ENCODE measurements around the gene CA12. TPM values are rescaled to one million over a fixed set of nuclear protein-coding genes. Genes with fewer than 3 reads are reported as not detected.

Gene CA12
- total and polyA plus RNA-seq, 2 of the 8 experiments (the other 6 are each of a cell fraction or from before 2014, with no cell fraction given), result 4.7 to 4.9 TPM

DNA sequence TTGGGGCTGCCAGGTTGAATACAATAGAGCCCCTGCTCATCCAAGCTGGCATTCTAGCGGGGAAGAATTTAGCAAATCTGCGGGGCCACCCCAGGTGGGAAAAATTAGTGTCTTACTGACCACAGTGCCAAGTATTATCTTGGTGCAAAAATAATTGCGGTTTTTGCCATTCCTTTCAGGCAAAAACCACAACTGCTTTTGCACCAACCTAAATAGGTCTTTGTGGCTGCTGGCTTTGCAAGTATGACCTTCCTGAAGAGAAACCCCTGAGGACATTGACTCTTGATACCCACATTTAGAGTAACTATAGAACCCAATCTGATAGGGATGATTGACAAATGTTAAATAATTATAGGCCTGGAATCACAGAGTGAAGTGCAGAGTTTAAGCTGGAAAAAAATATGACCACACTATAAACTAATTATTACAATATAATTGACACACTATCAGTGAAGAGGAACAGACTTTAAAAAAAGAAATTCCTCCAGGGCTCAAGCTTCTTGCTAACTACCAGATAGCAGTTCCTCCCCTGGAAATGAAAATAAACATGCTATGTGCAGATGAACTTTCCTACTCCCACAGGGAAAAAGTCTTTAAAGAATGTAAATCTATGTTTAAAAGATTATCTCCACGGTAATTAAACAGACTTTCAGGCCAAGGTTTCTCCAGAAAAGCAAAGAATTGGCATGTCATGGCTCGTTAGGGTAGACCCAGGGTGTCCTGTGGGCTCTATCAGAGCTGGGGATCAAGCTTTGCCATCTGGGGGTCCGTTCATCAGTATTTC lies 34.4 kb downstream of the CA12 start:
- Histone ChIP-seq H2BK120ac (replicated peaks; ENCODE audit: low read depth, low read length) (no peak overlapping the region), H2BK15ac (ENCODE audit: low read length) (no peak overlapping the region), H3K9ac (replicated peaks in 1 of 4; ENCODE audit: extremely low read depth in 1 of 4, low read depth in 3 of 4, low read length in 3 of 4) (no peak overlapping the region), H3K23me2 (ENCODE audit: low read depth, low read length) (no peaks in the 10 kb centered on the region), H3K36me3 (ENCODE audit: control insufficient read depth in 2 of 4, insufficient read depth in 4 of 4, low read length in 3 of 4) (no peaks in the 10 kb centered on the region), H3K9me3 (ENCODE audit: insufficient read depth in 2 of 2, low read depth in 1 of 2, low read length in 1 of 2) (no peaks in the 10 kb centered on the region), H3K79me1 (ENCODE audit: low read depth, low read length) (no peaks in the 10 kb centered on the region), H3K23ac (ENCODE audit: insufficient read length) (no peak overlapping the region), H3K14ac (ENCODE audit: insufficient read length) (no peak overlapping the region), H4K91ac (replicated peaks; ENCODE audit: insufficient read length, low read length) (no peak overlapping the region), H3K79me2 (ENCODE audit: control insufficient read depth in 1 of 2, insufficient read depth in 2 of 2, low read length in 2 of 2) (no peaks in the 10 kb centered on the region), H3K4me1 (replicated peaks in 1 of 4; ENCODE audit: control insufficient read depth in 3 of 4, insufficient read depth in 4 of 4, low read length in 3 of 4) (no peaks in the 10 kb centered on the region), H3K27ac (ENCODE audit: low read depth, low read length) (no peak overlapping the region), H2BK5ac (ENCODE audit: low read depth, low read length) (no peak overlapping the region), H4K8ac (ENCODE audit: extremely low read depth, insufficient read depth, low read length) (no peak overlapping the region), H3K4me3 (ENCODE audit: extremely low read depth in 1 of 4, insufficient read depth in 2 of 4, low read depth in 3 of 4, low read length in 4 of 4) (no peak overlapping the region), H3K4ac (replicated peaks; ENCODE audit: insufficient read length, low read depth, low read length) (no peak overlapping the region), H4K20me1 (replicated peaks in 1 of 2; ENCODE audit: control insufficient read depth in 1 of 2, insufficient read depth in 2 of 2, low read length in 2 of 2) (no peaks in the 10 kb centered on the region), H3K18ac (ENCODE audit: extremely low read depth, low read length) (no peak overlapping the region), H3K56ac (replicated peaks; ENCODE audit: insufficient read length, low read depth, low read length) (no peak overlapping the region), H2BK12ac (ENCODE audit: low read depth, low read length) (no peak overlapping the region), H3K4me2 (ENCODE audit: insufficient read depth in 1 of 2, low read depth in 2 of 2, low read length in 2 of 2) (no peak overlapping the region), H4K5ac (ENCODE audit: insufficient read length, low read depth, low read length) (no peak overlapping the region), H2AK5ac (ENCODE audit: low read depth, low read length) (no peak overlapping the region), H2BK20ac (ENCODE audit: low read length) (no peak overlapping the region), H2AFZ (ENCODE audit: low read length) (no peak overlapping the region), H3K27me3 (replicated peaks in 1 of 4; ENCODE audit: control insufficient read depth in 3 of 4, extremely low read depth in 1 of 4, insufficient read depth in 3 of 4, low read length in 3 of 4) (no peaks in the 10 kb centered on the region)
- 92% methylated on average over 6 of the region's 6 CpGs; no CpG with 5 or more reads in 1 of the 2 experiments for WGBS, 2 experiments (ENCODE audit: extremely low coverage in 1 of 2, insufficient coverage in 1 of 2, insufficient read length in 1 of 2, insufficient replicate concordance in 2 of 2, low coverage in 1 of 2, low lambda C conversion rate in 2 of 2, missing lambda C conversion rate in 1 of 2)
- ChIA-PET CTCF (ENCODE audit: partially characterized antibody) (interaction anchor here (1.1 kb wide), 1 partner anchor 605 kb away, joined by 3 read pairs; no protein-coding TSS in a partner anchor), POLR2A (ENCODE audit: partially characterized antibody) (no interaction called here)
- FAIRE-seq, result no peak
- DNase-seq (ENCODE audit: low read depth in 1 of 2, low spot score in 2 of 2), result no peak
- TF ChIP-seq CTBP2 (IDR thresholded peaks at IDR 0.05; ENCODE audit: borderline replicate concordance, insufficient read depth, insufficient read length, low read length) (no peak), HDAC6 (IDR thresholded peaks at IDR 0.05; ENCODE audit: low read depth, low read length) (no peak), PHF8 (conservative IDR thresholded peaks at IDR 0.05; ENCODE audit: low read depth, low read length) (no peak), SP2 (IDR thresholded peaks at IDR 0.05; ENCODE audit: low read length) (no peak), CBX8 (IDR thresholded peaks at IDR 0.05; ENCODE audit: borderline replicate concordance, low read depth, low read length) (no peak), BCL11A (IDR thresholded peaks at IDR 0.05; ENCODE audit: low read depth in 2 of 2, low read length in 2 of 2) (no peak), HDAC2 (IDR thresholded peaks at IDR 0.05; ENCODE audit: borderline replicate concordance in 1 of 2, low read depth in 2 of 2, low read length in 2 of 2) (no peak)
- TF ChIP-seq, protein P1, sequence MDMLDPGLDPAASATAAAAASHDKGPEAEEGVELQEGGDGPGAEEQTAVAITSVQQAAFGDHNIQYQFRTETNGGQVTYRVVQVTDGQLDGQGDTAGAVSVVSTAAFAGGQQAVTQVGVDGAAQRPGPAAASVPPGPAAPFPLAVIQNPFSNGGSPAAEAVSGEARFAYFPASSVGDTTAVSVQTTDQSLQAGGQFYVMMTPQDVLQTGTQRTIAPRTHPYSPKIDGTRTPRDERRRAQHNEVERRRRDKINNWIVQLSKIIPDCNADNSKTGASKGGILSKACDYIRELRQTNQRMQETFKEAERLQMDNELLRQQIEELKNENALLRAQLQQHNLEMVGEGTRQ (IDR thresholded peaks at IDR 0.05; ENCODE audit: low read length), result no peak
